HEK293 (cell line): ENCODE data around the gene TMEM51.

Experiments
- ATF2 ChIP-seq: fragments of 450-650 bp; formaldehyde crosslinking; IDR thresholded peaks from 2 replicates; pipeline ENCODE4 v1.5.1; 2016; ENCODE audit warnings: missing biosample characterization, missing genetic modification characterization, low read depth
- SCRT1 ChIP-seq: fragments of 450-650 bp; formaldehyde crosslinking; IDR thresholded peaks from 2 replicates; pipeline ENCODE4 v1.5.1; 2016; ENCODE audit warnings: missing biosample characterization, missing genetic modification characterization, borderline replicate concordance
- TCF7L2 ChIP-seq: IDR thresholded peaks from 2 replicates; pipeline ENCODE4 v1.6.1; 2011; ENCODE audit warnings: low read depth, mild to moderate bottlenecking, inconsistent platforms, low read length, moderate library complexity, borderline replicate concordance
- ZNF148 ChIP-seq: fragments of 450-650 bp; formaldehyde crosslinking; IDR thresholded peaks from 2 replicates; pipeline ENCODE4 v1.5.0; 2017; ENCODE audit warnings: missing biosample characterization, missing genetic modification characterization, borderline replicate concordance
- ZNF184 ChIP-seq: fragments of 450-650 bp; IDR thresholded peaks from 2 replicates; pipeline ENCODE4 v1.5.1; 2018; ENCODE audit warnings: missing biosample characterization, mild to moderate bottlenecking, missing genetic modification characterization
- ZNF292 ChIP-seq: fragments of 450-650 bp; formaldehyde crosslinking; IDR thresholded peaks from 2 replicates; pipeline ENCODE4 v1.5.1; 2016; ENCODE audit warnings: low read depth, missing biosample characterization, missing genetic modification characterization, borderline replicate concordance
- ZNF354C ChIP-seq: fragments of 450-650 bp; formaldehyde crosslinking; IDR thresholded peaks from 2 replicates; pipeline ENCODE4 v1.5.1; 2016; ENCODE audit warnings: missing biosample characterization, missing genetic modification characterization, low read depth, borderline replicate concordance
- ZNF423 ChIP-seq: fragments of 450-650 bp; formaldehyde crosslinking; IDR thresholded peaks from 2 replicates; pipeline ENCODE4 v1.5.1; 2016; ENCODE audit warnings: missing biosample characterization, missing genetic modification characterization
- ZNF629 ChIP-seq: fragments of 450-650 bp; formaldehyde crosslinking; IDR thresholded peaks from 2 replicates; pipeline ENCODE4 v1.5.1; 2017; ENCODE audit warnings: missing biosample characterization, missing genetic modification characterization
- ZNF658 ChIP-seq: fragments of 450-650 bp; formaldehyde crosslinking; IDR thresholded peaks from 2 replicates; pipeline ENCODE4; 2016; ENCODE audit warnings: missing biosample characterization, missing genetic modification characterization
- ZNF768 ChIP-seq: fragments of 450-650 bp; formaldehyde crosslinking; IDR thresholded peaks from 2 replicates; pipeline ENCODE4 v1.5.1; 2018; ENCODE audit warnings: missing biosample characterization, mild to moderate bottlenecking, missing genetic modification characterization
- ZSCAN18 ChIP-seq: fragments of 450-650 bp; formaldehyde crosslinking; IDR thresholded peaks from 2 replicates; pipeline ENCODE4 v1.5.1; 2016; ENCODE audit warnings: missing biosample characterization, missing genetic modification characterization
- TF ChIP-seq, protein P1 (sequence below): fragments of 450-650 bp; formaldehyde crosslinking; IDR thresholded peaks from 2 replicates; pipeline ENCODE4 v1.5.1; 2016; ENCODE audit warnings: missing biosample characterization, missing genetic modification characterization
- TF ChIP-seq, protein P2 (sequence below): fragments of 450-650 bp; IDR thresholded peaks from 2 replicates; pipeline ENCODE4 v1.5.1; 2018; ENCODE audit warnings: missing biosample characterization, mild to moderate bottlenecking, missing genetic modification characterization
- TF ChIP-seq, protein P3 (sequence below): fragments of 450-650 bp; formaldehyde crosslinking; IDR thresholded peaks from 2 replicates; pipeline ENCODE4 v1.5.1; 2016; ENCODE audit warnings: missing biosample characterization, missing genetic modification characterization, borderline replicate concordance
- TF ChIP-seq, protein P4 (sequence below): fragments of 450-650 bp; formaldehyde crosslinking; conservative IDR thresholded peaks from 2 replicates; pipeline ENCODE4 v1.5.1; 2016; ENCODE audit warnings: low read depth, missing biosample characterization, missing genetic modification characterization

TMEM51 gene

GRCh38 chr1:15152318-15153183 lies 996 bp upstream of the TMEM51 start (continued):
- TF ChIP-seq ZNF658 (tag by site-specific recombination) (no peak), ZNF148 (no peak), ZNF423 (tag by site-specific recombination) (peak; percentile 44; the same call in 1 of the 2 replicates), ZNF292 (tag by site-specific recombination) (no peak), ZNF768 (tag by site-specific recombination) (no peak), ZNF184 (tag by site-specific recombination) (0 out of 2 replicates have a peak, but pooled peaks have one; percentile 36), ZSCAN18 (no peak), ATF2 (tag by site-specific recombination) (no peak), SCRT1 (no peak), ZNF629 (tag by site-specific recombination) (peak; percentile 75), TCF7L2 (peak; percentile 98), ZNF354C (no peak)
- TF ChIP-seq, protein P1, sequence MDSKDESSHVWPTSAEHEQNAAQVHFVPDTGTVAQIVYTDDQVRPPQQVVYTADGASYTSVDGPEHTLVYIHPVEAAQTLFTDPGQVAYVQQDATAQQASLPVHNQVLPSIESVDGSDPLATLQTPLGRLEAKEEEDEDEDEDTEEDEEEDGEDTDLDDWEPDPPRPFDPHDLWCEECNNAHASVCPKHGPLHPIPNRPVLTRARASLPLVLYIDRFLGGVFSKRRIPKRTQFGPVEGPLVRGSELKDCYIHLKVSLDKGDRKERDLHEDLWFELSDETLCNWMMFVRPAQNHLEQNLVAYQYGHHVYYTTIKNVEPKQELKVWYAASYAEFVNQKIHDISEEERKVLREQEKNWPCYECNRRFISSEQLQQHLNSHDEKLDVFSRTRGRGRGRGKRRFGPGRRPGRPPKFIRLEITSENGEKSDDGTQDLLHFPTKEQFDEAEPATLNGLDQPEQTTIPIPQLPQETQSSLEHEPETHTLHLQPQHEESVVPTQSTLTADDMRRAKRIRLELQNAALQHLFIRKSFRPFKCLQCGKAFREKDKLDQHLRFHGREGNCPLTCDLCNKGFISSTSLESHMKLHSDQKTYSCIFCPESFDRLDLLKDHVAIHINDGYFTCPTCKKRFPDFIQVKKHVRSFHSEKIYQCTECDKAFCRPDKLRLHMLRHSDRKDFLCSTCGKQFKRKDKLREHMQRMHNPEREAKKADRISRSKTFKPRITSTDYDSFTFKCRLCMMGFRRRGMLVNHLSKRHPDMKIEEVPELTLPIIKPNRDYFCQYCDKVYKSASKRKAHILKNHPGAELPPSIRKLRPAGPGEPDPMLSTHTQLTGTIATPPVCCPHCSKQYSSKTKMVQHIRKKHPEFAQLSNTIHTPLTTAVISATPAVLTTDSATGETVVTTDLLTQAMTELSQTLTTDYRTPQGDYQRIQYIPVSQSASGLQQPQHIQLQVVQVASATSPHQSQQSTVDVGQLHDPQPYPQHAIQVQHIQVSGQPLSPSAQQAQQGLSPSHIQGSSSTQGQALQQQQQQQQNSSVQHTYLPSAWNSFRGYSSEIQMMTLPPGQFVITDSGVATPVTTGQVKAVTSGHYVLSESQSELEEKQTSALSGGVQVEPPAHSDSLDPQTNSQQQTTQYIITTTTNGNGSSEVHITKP, result 0 out of 2 replicates have a peak, but pooled peaks have one; percentile 20
- TF ChIP-seq, protein P2, sequence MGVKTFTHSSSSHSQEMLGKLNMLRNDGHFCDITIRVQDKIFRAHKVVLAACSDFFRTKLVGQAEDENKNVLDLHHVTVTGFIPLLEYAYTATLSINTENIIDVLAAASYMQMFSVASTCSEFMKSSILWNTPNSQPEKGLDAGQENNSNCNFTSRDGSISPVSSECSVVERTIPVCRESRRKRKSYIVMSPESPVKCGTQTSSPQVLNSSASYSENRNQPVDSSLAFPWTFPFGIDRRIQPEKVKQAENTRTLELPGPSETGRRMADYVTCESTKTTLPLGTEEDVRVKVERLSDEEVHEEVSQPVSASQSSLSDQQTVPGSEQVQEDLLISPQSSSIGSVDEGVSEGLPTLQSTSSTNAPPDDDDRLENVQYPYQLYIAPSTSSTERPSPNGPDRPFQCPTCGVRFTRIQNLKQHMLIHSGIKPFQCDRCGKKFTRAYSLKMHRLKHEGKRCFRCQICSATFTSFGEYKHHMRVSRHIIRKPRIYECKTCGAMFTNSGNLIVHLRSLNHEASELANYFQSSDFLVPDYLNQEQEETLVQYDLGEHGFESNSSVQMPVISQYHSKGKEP, result peak; percentile 12; the same call in 1 of the 2 replicates
- TF ChIP-seq, protein P3, sequence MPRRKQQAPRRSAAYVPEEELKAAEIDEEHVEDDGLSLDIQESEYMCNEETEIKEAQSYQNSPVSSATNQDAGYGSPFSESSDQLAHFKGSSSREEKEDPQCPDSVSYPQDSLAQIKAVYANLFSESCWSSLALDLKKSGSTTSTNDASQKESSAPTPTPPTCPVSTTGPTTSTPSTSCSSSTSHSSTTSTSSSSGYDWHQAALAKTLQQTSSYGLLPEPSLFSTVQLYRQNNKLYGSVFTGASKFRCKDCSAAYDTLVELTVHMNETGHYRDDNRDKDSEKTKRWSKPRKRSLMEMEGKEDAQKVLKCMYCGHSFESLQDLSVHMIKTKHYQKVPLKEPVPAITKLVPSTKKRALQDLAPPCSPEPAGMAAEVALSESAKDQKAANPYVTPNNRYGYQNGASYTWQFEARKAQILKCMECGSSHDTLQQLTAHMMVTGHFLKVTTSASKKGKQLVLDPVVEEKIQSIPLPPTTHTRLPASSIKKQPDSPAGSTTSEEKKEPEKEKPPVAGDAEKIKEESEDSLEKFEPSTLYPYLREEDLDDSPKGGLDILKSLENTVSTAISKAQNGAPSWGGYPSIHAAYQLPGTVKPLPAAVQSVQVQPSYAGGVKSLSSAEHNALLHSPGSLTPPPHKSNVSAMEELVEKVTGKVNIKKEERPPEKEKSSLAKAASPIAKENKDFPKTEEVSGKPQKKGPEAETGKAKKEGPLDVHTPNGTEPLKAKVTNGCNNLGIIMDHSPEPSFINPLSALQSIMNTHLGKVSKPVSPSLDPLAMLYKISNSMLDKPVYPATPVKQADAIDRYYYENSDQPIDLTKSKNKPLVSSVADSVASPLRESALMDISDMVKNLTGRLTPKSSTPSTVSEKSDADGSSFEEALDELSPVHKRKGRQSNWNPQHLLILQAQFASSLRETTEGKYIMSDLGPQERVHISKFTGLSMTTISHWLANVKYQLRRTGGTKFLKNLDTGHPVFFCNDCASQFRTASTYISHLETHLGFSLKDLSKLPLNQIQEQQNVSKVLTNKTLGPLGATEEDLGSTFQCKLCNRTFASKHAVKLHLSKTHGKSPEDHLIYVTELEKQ, result no peak
- TF ChIP-seq, protein P4, sequence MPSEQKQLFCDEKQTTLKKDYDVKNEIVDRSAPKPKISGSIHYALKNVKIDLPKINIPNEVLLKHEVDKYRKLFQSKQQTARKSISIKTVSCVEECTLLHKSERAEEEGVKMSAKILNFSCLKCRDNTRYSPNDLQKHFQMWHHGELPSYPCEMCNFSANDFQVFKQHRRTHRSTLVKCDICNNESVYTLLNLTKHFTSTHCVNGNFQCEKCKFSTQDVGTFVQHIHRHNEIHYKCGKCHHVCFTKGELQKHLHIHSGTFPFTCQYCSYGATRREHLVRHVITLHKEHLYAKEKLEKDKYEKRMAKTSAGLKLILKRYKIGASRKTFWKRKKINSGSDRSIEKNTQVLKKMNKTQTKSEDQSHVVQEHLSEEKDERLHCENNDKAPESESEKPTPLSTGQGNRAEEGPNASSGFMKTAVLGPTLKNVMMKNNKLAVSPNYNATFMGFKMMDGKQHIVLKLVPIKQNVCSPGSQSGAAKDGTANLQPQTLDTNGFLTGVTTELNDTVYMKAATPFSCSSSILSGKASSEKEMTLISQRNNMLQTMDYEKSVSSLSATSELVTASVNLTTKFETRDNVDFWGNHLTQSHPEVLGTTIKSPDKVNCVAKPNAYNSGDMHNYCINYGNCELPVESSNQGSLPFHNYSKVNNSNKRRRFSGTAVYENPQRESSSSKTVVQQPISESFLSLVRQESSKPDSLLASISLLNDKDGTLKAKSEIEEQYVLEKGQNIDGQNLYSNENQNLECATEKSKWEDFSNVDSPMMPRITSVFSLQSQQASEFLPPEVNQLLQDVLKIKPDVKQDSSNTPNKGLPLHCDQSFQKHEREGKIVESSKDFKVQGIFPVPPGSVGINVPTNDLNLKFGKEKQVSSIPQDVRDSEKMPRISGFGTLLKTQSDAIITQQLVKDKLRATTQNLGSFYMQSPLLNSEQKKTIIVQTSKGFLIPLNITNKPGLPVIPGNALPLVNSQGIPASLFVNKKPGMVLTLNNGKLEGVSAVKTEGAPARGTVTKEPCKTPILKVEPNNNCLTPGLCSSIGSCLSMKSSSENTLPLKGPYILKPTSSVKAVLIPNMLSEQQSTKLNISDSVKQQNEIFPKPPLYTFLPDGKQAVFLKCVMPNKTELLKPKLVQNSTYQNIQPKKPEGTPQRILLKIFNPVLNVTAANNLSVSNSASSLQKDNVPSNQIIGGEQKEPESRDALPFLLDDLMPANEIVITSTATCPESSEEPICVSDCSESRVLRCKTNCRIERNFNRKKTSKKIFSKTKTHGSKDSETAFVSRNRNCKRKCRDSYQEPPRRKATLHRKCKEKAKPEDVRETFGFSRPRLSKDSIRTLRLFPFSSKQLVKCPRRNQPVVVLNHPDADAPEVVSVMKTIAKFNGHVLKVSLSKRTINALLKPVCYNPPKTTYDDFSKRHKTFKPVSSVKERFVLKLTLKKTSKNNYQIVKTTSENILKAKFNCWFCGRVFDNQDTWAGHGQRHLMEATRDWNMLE (tag by site-specific recombination), result no peak
